Activated CD8-positive, alpha-beta T cell treated with anti-CD3 and anti-CD28 coated beads, Interleukin-2, amount 10 ng/mL, durations not matched to agents 7 days and 5 days (primary cell): Measurements from ENCODE around the gene SLAMF6. TPM values are rescaled to one million over a fixed set of nuclear protein-coding genes. Genes with fewer than 3 reads are reported as not detected.
"Not testable (repeated sequence)": the region's sequence is repeated elsewhere in the genome, so short reads cannot be mapped to it uniquely, and the experiment has no call there.

Experiments used
- ATAC-seq: fragments of 150-1000 bp; cut with Tn5 transposase; one replicate; pipeline ENCODE4 v1.10.0; 2021; ENCODE audit warnings: moderate library complexity
- CTCF ChIA-PET: fragments of 350-600 bp; sonication (Branson Sonifier 250); formaldehyde crosslinking; loops from one replicate; lab custom pipeline; 2021; ENCODE audit warnings: antibody characterized with exemption; lab: Charles Lee
- POLR2A ChIA-PET: fragments of 350-600 bp; sonication (Branson Sonifier 250); formaldehyde crosslinking; loops from one replicate; lab custom pipeline; 2021; ENCODE audit warnings: antibody characterized with exemption; lab: Charles Lee
- DNase-seq: peaks from one replicate; pipeline ENCODE4 v3.0.0-alpha.2; 2020
- H3K27ac Mint-ChIP-seq: one replicate; pipeline ENCODE4 v1.8.0; 2021; ENCODE audit warnings: mild to moderate bottlenecking, mixed read lengths
- H3K27me3 Mint-ChIP-seq: one replicate; pipeline ENCODE4 v1.8.0; 2021; ENCODE audit warnings: low read depth, mixed read lengths
- H3K36me3 Mint-ChIP-seq: one replicate; pipeline ENCODE4 v1.8.0; 2021; ENCODE audit warnings: low read depth, mixed read lengths
- H3K4me1 Mint-ChIP-seq: one replicate; pipeline ENCODE4 v1.8.0; 2021; ENCODE audit warnings: low read depth, mixed read lengths
- H3K4me3 Mint-ChIP-seq: one replicate; pipeline ENCODE4 v1.8.0; 2021; ENCODE audit warnings: mild to moderate bottlenecking, mixed read lengths
- H3K9me3 Mint-ChIP-seq: one replicate; pipeline ENCODE4 v1.8.0; 2022; ENCODE audit warnings: mixed read lengths; ENCODE audit not compliant: insufficient read depth
- total RNA-seq, 2 experiments: library from RNA; stranded (reverse); gene quantifications; one replicate each; pipeline ENCODE4 v1.2.3, GENCODE V29; 2021

The SLAMF6 gene
- total RNA-seq, 2 experiments from 2014 or later = 23.9 to 24.7 TPM

GRCh38 chr1:160532557-160532813 lies 9.4 kb upstream of the SLAMF6 start:
- H3K27me3 Mint-ChIP-seq, H3K4me3 Mint-ChIP-seq, CTCF ChIA-PET, DNase-seq, H3K27ac Mint-ChIP-seq, ATAC-seq: not testable (repeated sequence)
- Mint-ChIP-seq H3K36me3 (peaks cover 35% of the 10 kb centered on the region), H3K4me1 (peaks cover 19% of the 10 kb centered on the region), H3K9me3 (peaks cover 36% of the 10 kb centered on the region)
- POLR2A ChIA-PET = interaction anchor here (0.7 kb wide), 1 partner anchor 35 kb away, joined by 4 read pairs; no protein-coding TSS in a partner anchor

DNA sequence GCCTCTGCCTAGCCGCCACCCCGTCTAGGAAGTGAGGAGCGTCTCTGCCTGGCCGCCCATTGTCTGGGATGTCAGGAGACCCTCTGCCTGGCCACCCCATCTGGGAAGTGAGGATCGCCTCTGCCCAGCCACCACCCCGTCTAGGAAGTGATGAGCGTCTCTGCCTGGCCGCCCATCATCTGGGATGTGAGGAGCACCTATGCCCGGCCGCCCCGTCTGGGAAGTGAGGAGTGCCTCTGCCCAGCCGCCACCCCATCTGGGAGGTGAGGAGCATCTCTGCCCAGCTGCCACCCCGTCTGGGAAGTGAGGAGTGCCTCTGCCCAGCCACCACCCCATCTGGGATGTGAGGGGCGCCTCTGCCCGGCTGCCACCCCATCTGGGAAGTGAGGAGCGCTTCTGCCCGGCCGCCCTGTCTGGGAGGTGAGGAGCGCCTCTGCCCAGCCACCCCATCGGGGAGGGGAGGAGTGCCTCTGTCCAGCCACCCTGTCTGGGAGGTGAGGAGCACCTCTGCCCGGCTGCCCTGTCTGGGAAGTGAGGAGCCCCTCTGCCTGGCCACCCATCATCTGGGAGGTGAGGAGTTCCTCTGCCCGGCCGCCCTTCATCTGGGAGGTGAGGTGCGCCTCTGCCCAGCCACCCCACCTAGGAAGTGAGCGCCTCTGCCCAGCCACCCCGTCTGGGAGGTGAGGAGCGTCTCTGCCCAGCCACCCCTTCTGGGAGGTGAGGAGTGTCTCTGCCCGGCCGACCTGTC lies 8.9 kb upstream of the SLAMF6 start:
- ATAC-seq, DNase-seq, H3K27ac Mint-ChIP-seq, CTCF ChIA-PET, H3K4me3 Mint-ChIP-seq, H3K27me3 Mint-ChIP-seq: not testable (repeated sequence)
- Mint-ChIP-seq H3K4me1 (peaks cover 19% of the 10 kb centered on the region), H3K36me3 (peaks cover 35% of the 10 kb centered on the region), H3K9me3 (peaks cover 31% of the 10 kb centered on the region)
- POLR2A ChIA-PET = interaction anchor here (0.7 kb wide), 1 partner anchor 36 kb away, joined by 4 read pairs; no protein-coding TSS in a partner anchor

GRCh38 chr1:160529401-160529952 lies 6.4 kb upstream of the SLAMF6 start:
- H3K27me3 Mint-ChIP-seq, ATAC-seq: not testable (repeated sequence)
- peaks cover 23% of the 10 kb centered on the region for H3K9me3 Mint-ChIP-seq

GRCh38 chr1:160523789-160524188 lies 734 bp upstream of the SLAMF6 start:
- ATAC-seq = not testable (repeated sequence)
- peaks cover 54% of the 10 kb centered on the region for H3K4me1 Mint-ChIP-seq

More at GRCh38 chr1:160529401-160529952, 6.4 kb upstream of the SLAMF6 start:
- POLR2A ChIA-PET = interaction anchor here (0.5 to 1.2 kb wide), 4 partner anchors 10 to 420 kb away, joined by 3 to 4 read pairs (median 3); no protein-coding TSS in a partner anchor
- CTCF ChIA-PET = interaction anchor here (0.7 to 2.8 kb wide), 10 partner anchors 10 to 89 kb away, joined by 3 to 13 read pairs (median 4); no protein-coding TSS in a partner anchor
- H3K27ac Mint-ChIP-seq = peak overlapping the region; percentile 3
- H3K36me3 Mint-ChIP-seq = peaks cover 36% of the 10 kb centered on the region
- not testable (repeated sequence) for DNase-seq, H3K4me3 Mint-ChIP-seq
- peaks cover 24% of the 10 kb centered on the region for H3K4me1 Mint-ChIP-seq

GRCh38 chr1:160522136-160522535 lies 919 bp downstream of the SLAMF6 start:
- ATAC-seq (peak; percentile 13), DNase-seq (no peak)
- peaks cover 8% of the 10 kb centered on the region for H3K9me3 Mint-ChIP-seq
- no peaks in the 10 kb centered on the region for H3K27me3 Mint-ChIP-seq
- H3K36me3 Mint-ChIP-seq = peaks cover 42% of the 10 kb centered on the region
- peak overlapping the region; percentile 93 for H3K27ac Mint-ChIP-seq
- CTCF ChIA-PET = interaction anchor here (1.0 to 3.5 kb wide), 18 partner anchors 14 to 168 kb away, joined by 3 to 24 read pairs (median 5); partner anchors contain the start of gene CD84
- H3K4me1 Mint-ChIP-seq = peaks cover 68% of the 10 kb centered on the region
- POLR2A ChIA-PET = interaction anchor here (0.6 to 2.2 kb wide), 6 partner anchors 18 to 93 kb away, joined by 3 to 17 read pairs (median 4); no protein-coding TSS in a partner anchor
- H3K4me3 Mint-ChIP-seq = peak overlapping the region; percentile 83

More at GRCh38 chr1:160523789-160524188, 734 bp upstream of the SLAMF6 start:
- peak overlapping the region; percentile 45 for H3K4me3 Mint-ChIP-seq
- ChIA-PET CTCF (interaction anchor here (0.7 to 3.5 kb wide), 12 partner anchors 12 to 95 kb away, joined by 3 to 24 read pairs (median 5); no protein-coding TSS in a partner anchor), POLR2A (interaction anchor here (0.7 to 2.2 kb wide), 6 partner anchors 16 to 94 kb away, joined by 3 to 17 read pairs (median 3); no protein-coding TSS in a partner anchor)
- peak overlapping the region; percentile 81 for H3K27ac Mint-ChIP-seq
- H3K27me3 Mint-ChIP-seq, H3K9me3 Mint-ChIP-seq, DNase-seq: not testable (repeated sequence)
- peaks cover 35% of the 10 kb centered on the region for H3K36me3 Mint-ChIP-seq

DNA sequence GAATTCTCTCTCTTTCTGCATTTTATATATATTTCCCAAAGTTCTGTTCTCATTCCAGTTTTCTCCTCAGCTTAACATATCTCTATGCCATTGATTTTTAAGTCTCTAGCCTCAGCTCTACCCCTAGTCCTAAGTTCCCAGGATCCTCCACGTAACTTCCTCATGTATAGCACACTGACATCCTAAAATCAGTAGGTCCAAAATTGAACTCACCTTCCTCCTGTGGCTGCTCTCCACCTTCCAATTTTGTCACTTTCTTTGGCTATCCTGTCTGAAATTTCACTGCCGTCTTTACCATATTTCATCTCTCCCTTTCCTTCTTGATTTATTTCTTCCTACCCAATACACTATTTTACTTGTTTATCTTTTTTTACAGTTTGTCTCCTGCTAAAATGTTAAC lies 1.5 kb downstream of the SLAMF6 start:
- ChIA-PET CTCF (interaction anchor here (1.0 to 3.5 kb wide), 11 partner anchors 19 to 167 kb away, joined by 3 to 24 read pairs (median 5); partner anchors contain the start of gene CD84), POLR2A (interaction anchor here (1.0 to 2.2 kb wide), 3 partner anchors 19 to 93 kb away, joined by 4 to 17 read pairs (median 6); no protein-coding TSS in a partner anchor)
- ATAC-seq = no peak
- H3K4me3 Mint-ChIP-seq = peak overlapping the region; percentile 83
- peaks cover 42% of the 10 kb centered on the region for H3K36me3 Mint-ChIP-seq
- H3K27me3 Mint-ChIP-seq = no peaks in the 10 kb centered on the region
- no peak for DNase-seq
- H3K9me3 Mint-ChIP-seq = peaks cover 13% of the 10 kb centered on the region
- peak overlapping the region; percentile 93 for H3K27ac Mint-ChIP-seq
- H3K4me1 Mint-ChIP-seq = peaks cover 74% of the 10 kb centered on the region

- POLR2A ChIA-PET = interaction anchor here (1.3 kb wide), 1 partner anchor 92 kb away, joined by 6 read pairs; no protein-coding TSS in a partner anchor
- ATAC-seq (peak; percentile 23), DNase-seq (no peak)
- H3K27ac Mint-ChIP-seq = peak overlapping the region; percentile 93
- peaks cover 18% of the 10 kb centered on the region for H3K9me3 Mint-ChIP-seq
- peak overlapping the region; percentile 83 for H3K4me3 Mint-ChIP-seq
- no peaks in the 10 kb centered on the region for H3K27me3 Mint-ChIP-seq
- CTCF ChIA-PET = interaction anchor here (3.2 to 3.5 kb wide), 2 partner anchors 19 to 47 kb away, joined by 12 to 24 read pairs; no protein-coding TSS in a partner anchor
- peaks cover 80% of the 10 kb centered on the region for H3K4me1 Mint-ChIP-seq
- peaks cover 44% of the 10 kb centered on the region for H3K36me3 Mint-ChIP-seq
Measured at GRCh38 chr1:160520999-160521398, 2.1 kb downstream of the SLAMF6 start.

DNA sequence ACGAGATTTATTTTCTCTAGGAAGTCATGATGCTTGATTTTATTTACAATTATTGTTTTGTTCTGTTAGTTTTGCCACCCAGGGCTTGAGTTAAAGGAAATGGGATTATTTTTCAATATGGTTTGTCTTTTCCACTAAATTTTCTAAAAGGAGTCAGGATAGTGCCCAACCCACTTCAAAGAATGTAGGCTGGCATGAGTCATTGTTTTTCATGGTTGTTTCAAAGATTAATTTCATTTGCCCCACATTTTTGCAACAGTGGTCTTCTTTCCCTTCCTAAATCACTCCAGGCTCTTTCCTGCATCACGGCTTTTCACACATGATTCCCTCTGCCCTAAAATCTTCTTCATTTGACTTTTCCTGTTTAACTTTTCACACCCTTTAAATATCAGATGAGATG lies 2.5 kb downstream of the SLAMF6 start:
- Mint-ChIP-seq H3K4me1 (peaks cover 84% of the 10 kb centered on the region), H3K27me3 (no peaks in the 10 kb centered on the region), H3K27ac (peak overlapping the region; percentile 93), H3K9me3 (peaks cover 16% of the 10 kb centered on the region), H3K4me3 (peak overlapping the region; percentile 83), H3K36me3 (peaks cover 46% of the 10 kb centered on the region)
- POLR2A ChIA-PET = no interaction called here
- CTCF ChIA-PET = interaction anchor here (0.6 to 3.5 kb wide), 7 partner anchors 20 to 88 kb away, joined by 3 to 24 read pairs (median 6); no protein-coding TSS in a partner anchor
- ATAC-seq (no peak), DNase-seq (no peak)

DNA sequence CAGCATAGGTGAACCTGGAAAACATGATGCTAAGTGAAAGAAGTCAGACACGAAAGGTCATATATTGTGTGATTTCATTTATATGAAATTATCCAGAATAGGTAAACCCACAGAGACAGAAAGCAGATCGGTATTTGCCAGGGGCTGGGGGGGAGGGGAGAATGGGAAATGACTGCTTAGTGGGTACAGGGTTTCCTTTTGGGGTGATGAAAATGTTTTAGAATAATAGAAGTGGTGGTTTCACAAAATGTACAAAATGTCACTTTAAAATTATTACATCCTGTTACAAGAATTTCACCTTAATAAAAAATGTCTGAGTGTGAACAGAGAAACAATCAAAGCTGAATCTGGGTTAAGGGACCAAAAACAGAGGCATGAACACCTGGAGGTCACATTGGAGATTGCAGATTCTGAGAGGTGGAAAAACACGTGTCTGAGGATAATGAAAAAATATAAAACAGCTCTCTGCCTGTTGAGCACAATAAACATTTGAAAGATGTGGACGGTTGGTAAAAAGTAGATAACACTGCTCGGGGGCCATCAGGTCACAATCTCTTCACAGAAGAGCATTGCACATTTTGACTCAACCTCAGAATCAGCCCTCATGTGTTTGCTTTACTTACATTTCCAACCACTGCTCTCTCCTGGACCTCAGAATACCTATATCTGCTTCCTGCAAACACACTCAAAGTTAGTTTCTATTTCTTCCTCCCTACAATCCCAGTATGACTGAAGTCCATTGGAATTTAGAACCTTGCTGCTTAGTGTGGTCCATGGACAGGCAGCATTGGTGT lies 3.2 kb downstream of the SLAMF6 start:
- H3K36me3 Mint-ChIP-seq = peaks cover 46% of the 10 kb centered on the region
- ChIA-PET POLR2A (interaction anchor here (0.7 to 0.9 kb wide), 3 partner anchors 9 to 49 kb away, joined by 3 to 4 read pairs (median 3); no protein-coding TSS in a partner anchor), CTCF (interaction anchor here (0.6 to 2.0 kb wide), 13 partner anchors 9 to 91 kb away, joined by 3 to 11 read pairs (median 3); no protein-coding TSS in a partner anchor)
- DNase-seq (peak; percentile 48), ATAC-seq (peak; percentile 65)
- no peaks in the 10 kb centered on the region for H3K27me3 Mint-ChIP-seq
- H3K4me1 Mint-ChIP-seq = peaks cover 90% of the 10 kb centered on the region
- H3K27ac Mint-ChIP-seq = peak overlapping the region; percentile 93
- peak overlapping the region; percentile 83 for H3K4me3 Mint-ChIP-seq
- H3K9me3 Mint-ChIP-seq = peaks cover 16% of the 10 kb centered on the region

DNA sequence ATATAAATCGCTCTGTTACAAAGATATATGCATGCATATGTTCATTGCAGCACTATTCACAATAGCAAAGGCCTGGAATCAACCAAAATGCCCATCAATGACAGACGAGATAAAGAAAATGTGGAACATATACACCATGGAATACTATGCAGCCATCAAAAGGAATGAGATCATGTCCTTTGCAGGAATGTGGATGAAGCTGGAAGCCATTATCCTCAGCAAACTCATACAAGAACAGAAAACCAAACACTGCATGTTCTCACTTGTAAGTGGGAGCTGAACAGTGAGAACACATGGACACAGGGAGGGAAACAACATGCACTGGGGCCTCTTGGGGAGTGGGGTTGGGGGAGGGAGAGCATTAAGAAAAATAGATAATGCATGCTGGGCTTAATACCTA lies 5.5 kb downstream of the SLAMF6 start:
- POLR2A ChIA-PET, CTCF ChIA-PET, H3K4me3 Mint-ChIP-seq, ATAC-seq, DNase-seq, H3K27me3 Mint-ChIP-seq: not testable (repeated sequence)
- Mint-ChIP-seq H3K36me3 (peaks cover 59% of the 10 kb centered on the region), H3K27ac (peak overlapping the region; percentile 32), H3K9me3 (peaks cover 27% of the 10 kb centered on the region), H3K4me1 (peaks cover 82% of the 10 kb centered on the region)
